Lower lobe of right lung (tissue), 2 donors: ENCODE data around the gene SLC39A11. TPM values are rescaled to one million over a fixed set of nuclear protein-coding genes. Genes with fewer than 3 reads are reported as not detected.

Experiments
- ATAC-seq, 2 donors: fragments of 200-7000 bp; cut with Tn5 transposase; one replicate each; pipeline ENCODE4 v1.9.1; 2020 to 2022; ENCODE audit warnings: mild to moderate bottlenecking in 2 of 2, moderate library complexity in 2 of 2
- DNase-seq: peaks from one replicate; pipeline ENCODE4 v3.0.0-alpha.2; 2020
- H3K27ac ChIP-seq: fragments of 200-600 bp; one replicate; pipeline ENCODE4 v1.8.0; 2022
- H3K27me3 ChIP-seq: fragments of 200-600 bp; one replicate; pipeline ENCODE4 v1.8.0; 2022; ENCODE audit warnings: low read depth
- H3K36me3 ChIP-seq: fragments of 200-600 bp; one replicate; pipeline ENCODE4 v1.8.0; 2022; ENCODE audit warnings: mild to moderate bottlenecking
- H3K4me1 ChIP-seq: fragments of 200-600 bp; one replicate; pipeline ENCODE4 v1.8.0; 2022
- H3K4me3 ChIP-seq: fragments of 200-600 bp; one replicate; pipeline ENCODE4 v1.8.0; 2022; ENCODE audit warnings: mild to moderate bottlenecking
- H3K9me3 ChIP-seq: fragments of 200-600 bp; one replicate; pipeline ENCODE4 v1.8.0; 2022
- CTCF ChIP-seq: fragments of 200-600 bp; IDR thresholded peaks from one replicate; pipeline ENCODE4 v1.8.0; 2022; ENCODE audit warnings: antibody characterized with exemption, mild to moderate bottlenecking
- intact Hi-C: fragments of 100-400 bp; cut with DNase I; formaldehyde crosslinking; loops from one replicate; pipeline ENCODE4 v1.11.0; 2022
- total RNA-seq: library from RNA; stranded (reverse); fragmentation: NEBNext Ultra II Directional; extraction: Animal tissue kit (Norgen Biotek cat#: 25700); gene quantifications from one replicate; pipeline ENCODE4 v1.2.1, GENCODE V29; 2021
- donor health status: DM: no; HTN: yes; CAD: no; lungs with severe emphysema.

Gene SLC39A11
- total RNA-seq, 1 donor from 2014 or later = 39.7 TPM

- no peak for TF ChIP-seq CTCF
- intact Hi-C loops = no loop called here
- Histone ChIP-seq H3K9me3 (no peaks in the 10 kb centered on the region), H3K27ac (no peak overlapping the region), H3K4me1 (no peaks in the 10 kb centered on the region), H3K36me3 (no peaks in the 10 kb centered on the region), H3K27me3 (no peaks in the 10 kb centered on the region), H3K4me3 (no peak overlapping the region)
- DNase-seq (no peak), ATAC-seq (no peak)
These were observed 145.8 kb downstream of the SLC39A11 start for GRCh38 chr17:72946696-72947095.

GRCh38 chr17:72946156-72946555 lies 146.3 kb downstream of the SLC39A11 start:
- Histone ChIP-seq H3K27ac (no peak overlapping the region), H3K4me3 (no peak overlapping the region), H3K27me3 (no peaks in the 10 kb centered on the region), H3K36me3 (no peaks in the 10 kb centered on the region), H3K4me1 (no peaks in the 10 kb centered on the region), H3K9me3 (no peaks in the 10 kb centered on the region)
- intact Hi-C loops = no loop called here
- ATAC-seq (no peak), DNase-seq (no peak)
- no peak for TF ChIP-seq CTCF

- intact Hi-C loops = no loop called here
These were observed 147.0 kb downstream of the SLC39A11 start for GRCh38 chr17:72945473-72945872.

GRCh38 chr17:72943826-72944689 lies 148.4 kb downstream of the SLC39A11 start:
- H3K4me1 ChIP-seq = no peaks in the 10 kb centered on the region
- H3K27me3 ChIP-seq = no peaks in the 10 kb centered on the region
- no peak overlapping the region for H3K4me3 ChIP-seq
- DNase-seq (no peak), ATAC-seq (no peak)
- H3K9me3 ChIP-seq = no peaks in the 10 kb centered on the region
- no peak for TF ChIP-seq CTCF
- no peaks in the 10 kb centered on the region for H3K36me3 ChIP-seq
- no peak overlapping the region for H3K27ac ChIP-seq
- intact Hi-C loops = no loop called here

More at GRCh38 chr17:72945473-72945872, 147.0 kb downstream of the SLC39A11 start:
- TF ChIP-seq CTCF = no peak
- Histone ChIP-seq H3K4me1 (no peaks in the 10 kb centered on the region), H3K27me3 (no peaks in the 10 kb centered on the region), H3K27ac (no peak overlapping the region), H3K9me3 (no peaks in the 10 kb centered on the region), H3K4me3 (no peak overlapping the region), H3K36me3 (no peaks in the 10 kb centered on the region)
- DNase-seq = no peak
- no peak for ATAC-seq

GRCh38 chr17:72942579-72942978 lies 149.9 kb downstream of the SLC39A11 start:
- ATAC-seq (no peak), DNase-seq (no peak)
- no peak for TF ChIP-seq CTCF
- H3K36me3 ChIP-seq = no peaks in the 10 kb centered on the region
- no peaks in the 10 kb centered on the region for H3K27me3 ChIP-seq
- no peak overlapping the region for H3K27ac ChIP-seq
- H3K4me3 ChIP-seq = no peak overlapping the region
- intact Hi-C loops = no loop called here
- no peaks in the 10 kb centered on the region for H3K9me3 ChIP-seq
- no peaks in the 10 kb centered on the region for H3K4me1 ChIP-seq
